Type B pancreatic cell (in vitro differentiated cells): ENCODE results near the gene RBM14. TPM values are rescaled to one million over a fixed set of nuclear protein-coding genes. Genes with fewer than 3 reads are reported as not detected.
"Not testable (repeated sequence)": the region's sequence is repeated elsewhere in the genome, so short reads cannot be mapped to it uniquely, and the experiment has no call there.

Experiments
- DNase-seq: peaks from one replicate; pipeline ENCODE4 v3.0.0; 2021; ENCODE audit warnings: mixed read lengths; ENCODE audit not compliant: unreplicated experiment; ENCODE audit errors: extremely low spot score
- H3K27ac Mint-ChIP-seq: 2 replicates; pipeline ENCODE4 v1.8.0; 2021; ENCODE audit warnings: mild to moderate bottlenecking, mixed read lengths
- H3K27me3 Mint-ChIP-seq: 2 replicates; pipeline ENCODE4 v1.8.0; 2021; ENCODE audit warnings: mixed read lengths
- H3K36me3 Mint-ChIP-seq: 2 replicates; pipeline ENCODE4 v1.8.0; 2021; ENCODE audit warnings: mixed read lengths
- H3K4me1 Mint-ChIP-seq: one replicate; pipeline ENCODE4 v1.8.0; 2021; ENCODE audit warnings: mixed read lengths; ENCODE audit not compliant: unreplicated experiment
- H3K4me3 Mint-ChIP-seq: 2 replicates; pipeline ENCODE4 v1.8.0; 2021; ENCODE audit warnings: mild to moderate bottlenecking, mixed read lengths
- H3K9me3 Mint-ChIP-seq: 2 replicates; pipeline ENCODE4 v1.8.0; 2021; ENCODE audit warnings: mixed read lengths
- CTCF ChIP-seq: fragments of 200-600 bp; sonication (generic); conservative IDR thresholded peaks from 2 replicates; pipeline ENCODE4 v1.5.0; 2021; ENCODE audit warnings: antibody characterized with exemption, mild to moderate bottlenecking
- total RNA-seq: library from RNA; stranded (reverse); gene quantifications from 2 replicates; pipeline ENCODE4 v1.2.1, GENCODE V29; 2021; ENCODE audit warnings: low replicate concordance

Gene RBM14
- total RNA-seq, 1 donor from 2014 or later, result 128 TPM

GRCh38 chr11:66586136-66586535, 30.3 kb upstream of the RBM14 start:
- no peak overlapping the region for H3K4me3 Mint-ChIP-seq
- H3K27ac Mint-ChIP-seq, result no peak overlapping the region
- no peaks in the 10 kb centered on the region for H3K4me1 Mint-ChIP-seq
- peaks cover 5% of the 10 kb centered on the region for H3K9me3 Mint-ChIP-seq
- no peaks in the 10 kb centered on the region for H3K36me3 Mint-ChIP-seq
- no peak for TF ChIP-seq CTCF
- H3K27me3 Mint-ChIP-seq, result no peaks in the 10 kb centered on the region
- no peak for DNase-seq

GRCh38 chr11:66589315-66589714, 27.1 kb upstream of the RBM14 start:
- not testable (repeated sequence) for H3K27me3 Mint-ChIP-seq, H3K9me3 Mint-ChIP-seq, H3K4me3 Mint-ChIP-seq, H3K36me3 Mint-ChIP-seq, H3K4me1 Mint-ChIP-seq, H3K27ac Mint-ChIP-seq, DNase-seq

- no peaks in the 10 kb centered on the region for H3K27me3 Mint-ChIP-seq
- H3K4me3 Mint-ChIP-seq, result no peak overlapping the region
- no peak for TF ChIP-seq CTCF
- no peak overlapping the region for H3K27ac Mint-ChIP-seq
- H3K9me3 Mint-ChIP-seq, result peaks cover 4% of the 10 kb centered on the region
- no peak for DNase-seq
- peaks cover 11% of the 10 kb centered on the region for H3K4me1 Mint-ChIP-seq
- no peaks in the 10 kb centered on the region for H3K36me3 Mint-ChIP-seq
Observed at GRCh38 chr11:66589996-66590675, 26.3 kb upstream of the RBM14 start.

- Mint-ChIP-seq H3K9me3 (peaks cover 4% of the 10 kb centered on the region), H3K27me3 (no peaks in the 10 kb centered on the region), H3K27ac (no peak overlapping the region), H3K4me1 (peaks cover 13% of the 10 kb centered on the region), H3K36me3 (no peaks in the 10 kb centered on the region), H3K4me3 (no peak overlapping the region)
- no peak for DNase-seq
- TF ChIP-seq CTCF, result no peak
Observed at GRCh38 chr11:66591175-66591574, 25.3 kb upstream of the RBM14 start.

GRCh38 chr11:66592457-66593302, 23.8 kb upstream of the RBM14 start, which contains the start of the genes CCDC87 and CCS:
Gene CCDC87 (minus strand): TSS chr11:66593063. CDS start chr11:66593015, 48 bp downstream.
Gene CCS (plus strand): TSS chr11:66593185. CDS start chr11:66593262, 77 bp downstream.
- no peaks in the 10 kb centered on the region for H3K36me3 Mint-ChIP-seq

More at GRCh38 chr11:66592457-66593302, 23.8 kb upstream of the RBM14 start, which contains the start of the genes CCDC87 and CCS:
- peak; percentile 79 for TF ChIP-seq CTCF
- Mint-ChIP-seq H3K27me3 (no peaks in the 10 kb centered on the region), H3K27ac (peak within 1 kb of the TSS; percentile 94), H3K4me1 (peaks cover 13% of the 10 kb centered on the region), H3K4me3 (peak within 1 kb of the TSS; percentile 100), H3K9me3 (peaks cover 4% of the 10 kb centered on the region)
- peak; percentile 98 for DNase-seq
